Muscle of leg (tissue), 11 donors: ENCODE measurements around the gene ARHGEF38. TPM values are rescaled to one million over a fixed set of nuclear protein-coding genes. Genes with fewer than 3 reads are reported as not detected.

Source experiments
- DNase-seq: peaks from one replicate; pipeline ENCODE4 v3.0.0; 2013
- H3K27ac ChIP-seq: one replicate; pipeline ENCODE4 v1.5.1; 2013; ENCODE audit warnings: mild to moderate bottlenecking, low read length, control low read depth
- H3K27me3 ChIP-seq: one replicate; pipeline ENCODE4 v1.6.1; 2013; ENCODE audit warnings: low read length; ENCODE audit not compliant: control insufficient read depth, insufficient read depth
- H3K36me3 ChIP-seq: one replicate; pipeline ENCODE4 v1.6.1; 2013; ENCODE audit warnings: low read length; ENCODE audit not compliant: control insufficient read depth, insufficient read depth
- H3K4me1 ChIP-seq: one replicate; pipeline ENCODE4 v1.6.1; 2013; ENCODE audit warnings: low read length; ENCODE audit not compliant: control insufficient read depth, insufficient read depth
- H3K4me3 ChIP-seq: one replicate; pipeline ENCODE4 v1.5.1; 2013; ENCODE audit warnings: low read length, control low read depth
- H3K9me3 ChIP-seq: replicated peaks from 2 replicates; pipeline ENCODE4 v1.6.1; 2013; ENCODE audit warnings: low read depth, low read length; ENCODE audit not compliant: control insufficient read depth
- WGBS: methylation state at CpG from one replicate; pipeline ENCODE4 v1.1.5; 2013; ENCODE audit warnings: missing lambda C conversion rate; ENCODE audit not compliant: insufficient coverage; 5-methylcytosine and 5-hydroxymethylcytosine counted together
- polyA plus RNA-seq, 8 donors: library from polyadenylated mRNA; unstranded; fragments of 120-200 nt; gene quantifications; one replicate each; pipeline versions ENCODE4 v1.2.1 to v1.2.3, GENCODE V29; 2013; ENCODE audit warnings: inconsistent platforms in 1 of 8, low replicate concordance in 1 of 8; ENCODE audit not compliant: insufficient read length in 8 of 8, insufficient read depth in 1 of 8
- total RNA-seq: library from RNA; stranded (reverse); fragments of 120-200 nt; gene quantifications from one replicate; pipeline ENCODE4 v1.2.4, GENCODE V29; 2013

Gene ARHGEF38
- total and polyA plus RNA-seq, 9 donors: 0.27 to 1.6 (median 0.86) TPM; not detected in 4

- Histone ChIP-seq H3K4me1 (peaks cover 18% of the 10 kb centered on the region), H3K4me3 (no peak overlapping the region), H3K9me3 (no peaks in the 10 kb centered on the region), H3K27me3 (no peaks in the 10 kb centered on the region), H3K36me3 (no peaks in the 10 kb centered on the region), H3K27ac (peak overlapping the region; percentile 84)
- DNase-seq: no peak
- WGBS: no CpG with 5 or more reads among the region's 1 CpG
These were observed 72.8 kb downstream of the ARHGEF38 start for GRCh38 chr4:105625214-105625613.

- Histone ChIP-seq H3K36me3 (no peaks in the 10 kb centered on the region), H3K27me3 (no peaks in the 10 kb centered on the region), H3K4me1 (peaks cover 17% of the 10 kb centered on the region), H3K9me3 (no peaks in the 10 kb centered on the region), H3K27ac (no peak overlapping the region), H3K4me3 (no peak overlapping the region)
- no peak for DNase-seq
- no CpG with 5 or more reads among the region's 2 CpGs for WGBS
These were observed 74.4 kb downstream of the ARHGEF38 start for GRCh38 chr4:105626846-105627245.

- Histone ChIP-seq H3K36me3 (no peaks in the 10 kb centered on the region), H3K9me3 (no peaks in the 10 kb centered on the region), H3K4me1 (peaks cover 13% of the 10 kb centered on the region), H3K4me3 (no peak overlapping the region), H3K27me3 (no peaks in the 10 kb centered on the region), H3K27ac (no peak overlapping the region)
- WGBS: no CpG with 5 or more reads among the region's 3 CpGs
- DNase-seq: no peak
These were observed 75.2 kb downstream of the ARHGEF38 start for GRCh38 chr4:105627620-105628019.

- WGBS: no CpG with 5 or more reads among the region's 7 CpGs
- no peaks in the 10 kb centered on the region for H3K36me3 ChIP-seq
- H3K27ac ChIP-seq: no peak overlapping the region
- H3K27me3 ChIP-seq: no peaks in the 10 kb centered on the region
- no peak for DNase-seq
- H3K9me3 ChIP-seq: no peaks in the 10 kb centered on the region
- no peak overlapping the region for H3K4me3 ChIP-seq
- H3K4me1 ChIP-seq: no peaks in the 10 kb centered on the region
These were observed 78.5 kb downstream of the ARHGEF38 start for GRCh38 chr4:105630670-105631655.

GRCh38 chr4:105631818-105632400, 79.5 kb downstream of the ARHGEF38 start:
- DNase-seq: no peak
- Histone ChIP-seq H3K4me1 (no peaks in the 10 kb centered on the region), H3K4me3 (no peak overlapping the region), H3K9me3 (no peaks in the 10 kb centered on the region), H3K27ac (no peak overlapping the region), H3K27me3 (no peaks in the 10 kb centered on the region), H3K36me3 (no peaks in the 10 kb centered on the region)
- WGBS: 20% methylated on average over 2 of the region's 8 CpGs

GRCh38 chr4:105632599-105632998, 80.2 kb downstream of the ARHGEF38 start:
- Histone ChIP-seq H3K4me3 (no peak overlapping the region), H3K27me3 (no peaks in the 10 kb centered on the region), H3K9me3 (no peaks in the 10 kb centered on the region), H3K27ac (no peak overlapping the region), H3K4me1 (peaks cover 2% of the 10 kb centered on the region), H3K36me3 (no peaks in the 10 kb centered on the region)
- WGBS: 60% methylated on average over 1 of the region's 3 CpGs
- DNase-seq: no peak

- DNase-seq: no peak
- no peaks in the 10 kb centered on the region for H3K27me3 ChIP-seq
- H3K27ac ChIP-seq: no peak overlapping the region
- no peaks in the 10 kb centered on the region for H3K36me3 ChIP-seq
- peaks cover 2% of the 10 kb centered on the region for H3K4me1 ChIP-seq
- no peak overlapping the region for H3K4me3 ChIP-seq
- WGBS: no CpG with 5 or more reads among the region's 3 CpGs
- H3K9me3 ChIP-seq: no peaks in the 10 kb centered on the region
These were observed 80.8 kb downstream of the ARHGEF38 start for GRCh38 chr4:105633241-105633640.

- Histone ChIP-seq H3K36me3 (no peaks in the 10 kb centered on the region), H3K4me1 (peaks cover 2% of the 10 kb centered on the region), H3K9me3 (no peaks in the 10 kb centered on the region), H3K27me3 (no peaks in the 10 kb centered on the region), H3K4me3 (no peak overlapping the region), H3K27ac (no peak overlapping the region)
- no CpG with 5 or more reads among the region's 1 CpG for WGBS
- no peak for DNase-seq
These were observed 82.1 kb downstream of the ARHGEF38 start for GRCh38 chr4:105634402-105635080.

GRCh38 chr4:105637408-105638176, 85.2 kb downstream of the ARHGEF38 start:
- peak; percentile 59 for DNase-seq
- peaks cover 2% of the 10 kb centered on the region for H3K4me1 ChIP-seq
- H3K36me3 ChIP-seq: no peaks in the 10 kb centered on the region
- no CpG with 5 or more reads among the region's 4 CpGs for WGBS
- no peaks in the 10 kb centered on the region for H3K27me3 ChIP-seq
- H3K27ac ChIP-seq: no peak overlapping the region
- H3K4me3 ChIP-seq: no peak overlapping the region
- H3K9me3 ChIP-seq: no peaks in the 10 kb centered on the region
